Myometrial cell (primary cell): ENCODE measurements around the gene BLZF1. TPM values are rescaled to one million over a fixed set of nuclear protein-coding genes. Genes with fewer than 3 reads are reported as not detected.

ENCODE experiments used
- total RNA-seq: library from RNA; depleted of rRNA; stranded (reverse); fragments of >200 nt; gene quantifications from 2 replicates; pipeline ENCODE4 v1.2.3, GENCODE V29; 2015

Gene BLZF1
- total RNA-seq = 28.7 and 33.7 TPM in 2 replicates

GRCh38 chr1:169367686-169368405 is at the start of gene BLZF1, which contains the start of gene NME7:
BLZF1 (plus strand) TSS chr1:169368195; CDS start chr1:169369523, 1,328 bp downstream.
NME7 (minus strand) TSS chr1:169367797; CDS start chr1:169367710, 87 bp downstream.

GRCh38 chr1:169427081-169427641 is 59.2 kb downstream of the BLZF1 start, which contains the start of gene CCDC181:
CCDC181 (minus strand) TSS chr1:169427474; CDS start chr1:169424927, 2,547 bp downstream.

Other genes with a start within 250 kb of the BLZF1 start
- gene NME7, start 398 bp upstream of the BLZF1 start, total RNA-seq = 28.3 and 48.7 TPM in 2 replicates
- 0.86 and 1.1 TPM in 2 replicates for gene CCDC181, start 59.3 kb downstream of the BLZF1 start, total RNA-seq
- gene SLC19A2, start 117.7 kb downstream of the BLZF1 start, total RNA-seq = 6.6 and 6.9 TPM in 2 replicates
- gene F5, start 218.3 kb downstream of the BLZF1 start, total RNA-seq = not detected in 2 replicates